SJCRH30 (cell line): ENCODE data around the gene NHLRC4. TPM values are rescaled to one million over a fixed set of nuclear protein-coding genes. Genes with fewer than 3 reads are reported as not detected.

Source experiments
- DNase-seq, 2 experiments: peaks; one replicate each; pipeline ENCODE4 v3.0.0-alpha.2; 2015 to 2020
- H3K27ac ChIP-seq: fragments of 250-450 bp; sonication (Bioruptor Pico); 2 replicates; pipeline ENCODE4 v1.5.1; 2020; ENCODE audit warnings: mild to moderate bottlenecking, moderate library complexity
- H3K27me3 ChIP-seq: fragments of 250-450 bp; sonication (Bioruptor Pico); 2 replicates; pipeline ENCODE4 v1.5.1; 2020; ENCODE audit warnings: mild to moderate bottlenecking, moderate library complexity
- H3K36me3 ChIP-seq: fragments of 250-450 bp; sonication (Bioruptor Pico); 2 replicates; pipeline ENCODE4 v1.5.1; 2020; ENCODE audit warnings: mild to moderate bottlenecking, moderate library complexity
- H3K4me1 ChIP-seq: fragments of 250-450 bp; sonication (Bioruptor Pico); 2 replicates; pipeline ENCODE4 v1.5.1; 2020; ENCODE audit warnings: mild to moderate bottlenecking, moderate library complexity
- H3K4me3 ChIP-seq: fragments of 250-450 bp; sonication (Bioruptor Pico); 2 replicates; pipeline ENCODE4 v1.5.1; 2020; ENCODE audit warnings: mild to moderate bottlenecking, moderate library complexity
- H3K9me3 ChIP-seq: fragments of 250-450 bp; sonication (Bioruptor Pico); replicated peaks from 2 replicates; pipeline ENCODE4 v1.5.1; 2020; ENCODE audit warnings: mild to moderate bottlenecking, moderate library complexity
- total RNA-seq: library from RNA; depleted of rRNA; stranded (reverse); fragments of >200 nt; shearing (Covaris generic); gene quantifications from 2 replicates; pipeline ENCODE4 v1.2.3, GENCODE V29; 2014

Gene NHLRC4
- total RNA-seq, 1 experiment from 2014 or later, result 0.08 TPM

GRCh38 chr16:576823-577201 lies 10.0 kb downstream of the NHLRC4 start:
- DNase-seq, result no peak
- peaks cover 4% of the 10 kb centered on the region; the same call in 1 of the 2 replicates for H3K4me1 ChIP-seq
- no peak overlapping the region for H3K4me3 ChIP-seq
- H3K36me3 ChIP-seq, result no peaks in the 10 kb centered on the region
- no peak overlapping the region for H3K27ac ChIP-seq
- no peaks in the 10 kb centered on the region for H3K9me3 ChIP-seq
- no peaks in the 10 kb centered on the region for H3K27me3 ChIP-seq

GRCh38 chr16:577796-578195 lies 11.0 kb downstream of the NHLRC4 start:
- Histone ChIP-seq H3K27ac (no peak overlapping the region), H3K27me3 (no peaks in the 10 kb centered on the region), H3K36me3 (no peaks in the 10 kb centered on the region), H3K4me1 (no peaks in the 10 kb centered on the region; the same call in 1 of the 2 replicates), H3K9me3 (no peaks in the 10 kb centered on the region), H3K4me3 (no peak overlapping the region)
- no peak for DNase-seq

- Histone ChIP-seq H3K9me3 (no peaks in the 10 kb centered on the region), H3K4me3 (no peak overlapping the region), H3K27ac (no peak overlapping the region), H3K27me3 (no peaks in the 10 kb centered on the region), H3K36me3 (no peaks in the 10 kb centered on the region), H3K4me1 (no peaks in the 10 kb centered on the region; the same call in 1 of the 2 replicates)
- no peak for DNase-seq
Measured at GRCh38 chr16:578232-578869, 11.5 kb downstream of the NHLRC4 start.

GRCh38 chr16:578870-579405 lies 12.1 kb downstream of the NHLRC4 start:
- Histone ChIP-seq H3K36me3 (no peaks in the 10 kb centered on the region), H3K4me3 (no peak overlapping the region), H3K4me1 (no peaks in the 10 kb centered on the region; the same call in 1 of the 2 replicates), H3K27ac (no peak overlapping the region), H3K27me3 (no peaks in the 10 kb centered on the region), H3K9me3 (no peaks in the 10 kb centered on the region)
- DNase-seq, result no peak

GRCh38 chr16:580141-580945 lies 13.5 kb downstream of the NHLRC4 start:
- Histone ChIP-seq H3K4me3 (no peak overlapping the region), H3K27ac (no peak overlapping the region), H3K27me3 (no peaks in the 10 kb centered on the region), H3K4me1 (no peaks in the 10 kb centered on the region; the same call in 1 of the 2 replicates), H3K9me3 (no peaks in the 10 kb centered on the region), H3K36me3 (no peaks in the 10 kb centered on the region)
- DNase-seq, result no peak

- Histone ChIP-seq H3K36me3 (no peaks in the 10 kb centered on the region), H3K27me3 (no peaks in the 10 kb centered on the region), H3K9me3 (no peaks in the 10 kb centered on the region), H3K27ac (no peak overlapping the region), H3K4me1 (no peaks in the 10 kb centered on the region; the same call in 1 of the 2 replicates), H3K4me3 (no peak overlapping the region)
- no peak for DNase-seq
Measured at GRCh38 chr16:580946-581498, 14.2 kb downstream of the NHLRC4 start.

GRCh38 chr16:582218-582613 lies 15.4 kb downstream of the NHLRC4 start:
- Histone ChIP-seq H3K36me3 (no peaks in the 10 kb centered on the region), H3K4me3 (no peak overlapping the region)
- no peak for DNase-seq

GRCh38 chr16:582614-583331 lies 16.0 kb downstream of the NHLRC4 start:
- no peak overlapping the region for H3K4me3 ChIP-seq
- no peaks in the 10 kb centered on the region for H3K36me3 ChIP-seq
- H3K9me3 ChIP-seq, result no peaks in the 10 kb centered on the region
- no peak overlapping the region for H3K27ac ChIP-seq
- no peak for DNase-seq
- no peaks in the 10 kb centered on the region; the same call in 1 of the 2 replicates for H3K4me1 ChIP-seq
- H3K27me3 ChIP-seq, result no peaks in the 10 kb centered on the region

More at GRCh38 chr16:582218-582613, 15.4 kb downstream of the NHLRC4 start:
- Histone ChIP-seq H3K4me1 (no peaks in the 10 kb centered on the region; the same call in 1 of the 2 replicates), H3K27me3 (no peaks in the 10 kb centered on the region), H3K9me3 (no peaks in the 10 kb centered on the region), H3K27ac (no peak overlapping the region)

GRCh38 chr16:583470-583814 lies 16.6 kb downstream of the NHLRC4 start:
- Histone ChIP-seq H3K4me3 (no peak overlapping the region), H3K27me3 (no peaks in the 10 kb centered on the region), H3K9me3 (no peaks in the 10 kb centered on the region), H3K4me1 (no peaks in the 10 kb centered on the region; the same call in 1 of the 2 replicates), H3K27ac (no peak overlapping the region), H3K36me3 (no peaks in the 10 kb centered on the region)
- peak in 1 of 2 experiments; percentile 4 for DNase-seq

GRCh38 chr16:583815-584591 lies 17.2 kb downstream of the NHLRC4 start:
- Histone ChIP-seq H3K27me3 (no peaks in the 10 kb centered on the region), H3K4me1 (no peaks in the 10 kb centered on the region; the same call in 1 of the 2 replicates), H3K36me3 (no peaks in the 10 kb centered on the region), H3K27ac (no peak overlapping the region), H3K4me3 (no peak overlapping the region), H3K9me3 (no peaks in the 10 kb centered on the region)
- peak in 1 of 2 experiments; percentile 3 for DNase-seq

- DNase-seq, result peak in 1 of 2 experiments; percentile 9
- Histone ChIP-seq H3K36me3 (no peaks in the 10 kb centered on the region), H3K27me3 (no peaks in the 10 kb centered on the region), H3K27ac (no peak overlapping the region), H3K9me3 (no peaks in the 10 kb centered on the region), H3K4me3 (no peak overlapping the region), H3K4me1 (no peaks in the 10 kb centered on the region)
Measured at GRCh38 chr16:585351-585750, 18.5 kb downstream of the NHLRC4 start.

- Histone ChIP-seq H3K36me3 (no peaks in the 10 kb centered on the region), H3K27me3 (no peaks in the 10 kb centered on the region), H3K9me3 (no peaks in the 10 kb centered on the region), H3K4me3 (no peak overlapping the region), H3K27ac (no peak overlapping the region), H3K4me1 (no peaks in the 10 kb centered on the region)
- DNase-seq, result peak in 1 of 2 experiments; percentile 6
Measured at GRCh38 chr16:586047-586644, 19.3 kb downstream of the NHLRC4 start.

- Histone ChIP-seq H3K27ac (no peak overlapping the region), H3K9me3 (no peaks in the 10 kb centered on the region), H3K27me3 (no peaks in the 10 kb centered on the region), H3K4me1 (no peaks in the 10 kb centered on the region), H3K36me3 (no peaks in the 10 kb centered on the region), H3K4me3 (no peak overlapping the region)
- DNase-seq, result peak in 1 of 2 experiments; percentile 22
Measured at GRCh38 chr16:586645-587590, 20.1 kb downstream of the NHLRC4 start.
